HuH-7 (cell line): ENCODE measurements around the gene PSG7.
"Not testable (repeated sequence)": the region's sequence is repeated elsewhere in the genome, so short reads cannot be mapped to it uniquely, and the experiment has no call there.

Experiments
- DNase-seq: peaks from one replicate; pipeline ENCODE4 v3.0.0; 2011; ENCODE audit warnings: low spot score

PSG7 gene

DNA sequence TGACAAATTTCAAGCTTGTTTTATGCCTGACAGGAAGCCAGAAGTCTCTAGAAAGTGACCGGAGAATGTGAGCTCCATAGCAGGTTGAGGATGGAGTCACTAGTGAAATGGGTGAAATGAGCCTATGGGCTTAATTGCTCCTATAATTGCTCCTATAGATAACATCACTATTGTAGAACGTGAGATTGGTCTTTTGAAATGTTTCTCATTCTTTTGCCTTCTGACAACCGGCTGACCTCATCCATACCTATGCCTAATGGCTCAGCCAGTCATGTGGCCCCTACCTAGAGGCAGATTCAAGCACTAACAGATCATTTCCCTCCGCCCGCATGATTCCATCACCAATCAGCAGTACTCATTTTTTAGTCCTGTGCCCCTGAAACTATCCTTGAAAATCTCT is 23.5 kb downstream of the PSG7 start:
- DNase-seq, result not testable (repeated sequence)

DNA sequence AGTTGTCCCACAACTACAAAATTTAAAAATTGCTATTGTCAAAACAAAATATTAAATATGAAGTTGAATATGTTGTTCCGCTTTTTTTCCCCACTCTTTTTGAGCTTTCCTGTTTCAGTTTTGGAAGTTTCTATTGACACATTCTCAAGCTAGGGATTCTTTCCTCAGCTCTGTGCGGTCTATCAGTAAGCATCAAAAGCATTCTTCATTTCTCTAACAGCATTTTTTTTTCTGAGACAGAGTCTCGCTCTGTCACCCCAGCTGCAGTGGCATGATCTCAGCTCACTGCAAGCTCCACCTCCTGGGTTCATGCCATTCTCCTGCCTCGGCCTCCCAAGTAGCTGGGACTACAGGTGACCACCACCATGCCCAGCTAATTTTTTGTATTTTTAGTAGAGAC is 24.1 kb downstream of the PSG7 start:
- not testable (repeated sequence) for DNase-seq

DNA sequence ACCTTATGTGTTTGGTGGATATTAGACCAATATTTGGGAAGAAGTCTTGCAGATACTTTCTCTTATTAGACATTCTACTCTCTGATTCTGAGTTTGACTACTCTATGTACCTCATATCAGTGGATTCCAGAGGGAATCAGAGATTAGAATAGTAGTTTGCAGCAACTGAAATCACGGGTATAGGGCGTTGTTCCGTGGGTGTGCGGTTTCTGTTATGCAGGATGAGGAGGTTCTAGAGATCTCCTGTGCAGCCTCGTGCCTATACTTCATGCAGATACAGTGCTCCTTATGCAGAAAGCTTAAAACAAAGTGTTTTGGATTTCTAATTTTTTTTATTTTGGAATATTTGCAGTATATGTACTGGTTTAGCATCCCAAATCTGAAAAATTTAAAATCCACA is 25.3 kb downstream of the PSG7 start:
- DNase-seq, result not testable (repeated sequence)

DNA sequence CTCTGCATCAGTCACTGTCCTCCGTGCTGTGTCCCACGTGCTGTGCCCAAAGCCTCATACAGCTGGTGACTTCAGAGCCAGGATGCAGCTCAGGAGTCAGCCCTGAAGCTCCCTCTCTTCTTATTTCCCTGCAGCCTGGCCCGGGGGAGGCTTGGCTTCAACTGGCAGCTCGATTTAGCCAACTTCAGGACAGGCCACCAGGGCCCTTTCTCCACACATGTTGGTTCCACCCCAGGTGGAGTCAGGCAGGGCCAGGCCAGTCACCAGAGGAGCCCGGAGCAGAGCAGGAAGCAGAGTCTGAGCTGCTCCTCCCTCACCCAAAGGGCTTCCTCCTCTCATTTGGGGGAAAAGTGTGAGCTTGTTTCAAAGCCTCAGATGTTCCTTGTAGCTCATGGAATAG is 30.8 kb downstream of the PSG7 start:
- DNase-seq, result not testable (repeated sequence)

DNA sequence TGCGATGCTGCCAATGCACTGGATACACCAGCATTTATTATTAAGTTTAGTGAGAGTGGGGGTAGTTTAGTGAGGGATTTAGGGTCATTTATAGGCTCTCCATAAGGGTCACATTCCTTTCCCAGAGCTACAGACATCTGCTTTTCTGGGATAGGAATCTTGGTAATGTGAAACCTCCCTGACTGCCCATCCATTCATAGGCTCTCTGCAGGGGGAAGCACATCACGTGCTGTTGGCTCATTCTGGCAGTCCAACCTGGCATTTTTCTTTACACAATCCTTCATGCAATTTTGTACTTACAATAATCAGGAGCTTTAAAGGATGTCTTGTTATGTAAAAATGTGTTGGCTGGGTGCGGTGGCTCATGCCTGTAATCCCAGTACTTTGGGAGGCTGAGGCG is 36.4 kb downstream of the PSG7 start:
- DNase-seq, result not testable (repeated sequence)

DNA sequence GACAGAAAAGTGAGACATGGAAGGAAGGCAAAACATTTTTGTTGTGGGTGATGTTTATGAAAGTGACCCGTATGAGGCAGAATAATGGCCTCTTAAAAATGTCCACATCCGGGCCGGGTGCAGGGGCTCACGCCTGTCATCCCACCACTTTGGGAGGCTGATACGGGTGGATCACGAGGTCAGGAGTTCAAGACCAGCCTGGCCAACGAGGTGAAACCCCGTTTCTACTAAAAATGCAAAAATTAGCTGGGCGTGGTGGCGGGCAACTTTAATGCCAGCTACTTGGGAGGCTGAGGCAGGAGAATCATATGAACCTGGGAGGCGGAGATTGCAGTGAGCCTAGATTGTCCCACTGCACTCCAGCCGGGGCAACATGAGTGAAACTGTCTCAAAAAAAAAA is 37.3 kb downstream of the PSG7 start:
- DNase-seq, result not testable (repeated sequence)

DNA sequence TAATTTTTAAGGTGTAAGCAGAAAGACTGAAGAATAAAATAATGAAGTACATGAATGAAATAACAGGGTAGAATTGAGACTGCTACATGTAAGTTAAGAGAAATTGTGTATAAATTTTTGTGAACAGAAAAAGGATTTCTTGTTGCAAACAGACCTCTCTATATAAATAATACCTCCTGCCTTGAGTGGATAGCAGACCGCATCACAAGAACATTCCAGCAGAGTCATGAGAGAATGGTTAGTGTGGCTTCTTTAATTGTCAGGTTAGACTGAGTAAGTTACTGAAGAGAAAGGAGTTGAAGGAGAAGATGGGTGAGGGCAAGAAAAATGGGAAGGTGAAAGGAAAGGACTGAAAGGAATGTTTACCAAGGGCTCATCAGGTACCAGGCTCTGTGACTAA is 37.9 kb downstream of the PSG7 start:
- DNase-seq, result not testable (repeated sequence)

DNA sequence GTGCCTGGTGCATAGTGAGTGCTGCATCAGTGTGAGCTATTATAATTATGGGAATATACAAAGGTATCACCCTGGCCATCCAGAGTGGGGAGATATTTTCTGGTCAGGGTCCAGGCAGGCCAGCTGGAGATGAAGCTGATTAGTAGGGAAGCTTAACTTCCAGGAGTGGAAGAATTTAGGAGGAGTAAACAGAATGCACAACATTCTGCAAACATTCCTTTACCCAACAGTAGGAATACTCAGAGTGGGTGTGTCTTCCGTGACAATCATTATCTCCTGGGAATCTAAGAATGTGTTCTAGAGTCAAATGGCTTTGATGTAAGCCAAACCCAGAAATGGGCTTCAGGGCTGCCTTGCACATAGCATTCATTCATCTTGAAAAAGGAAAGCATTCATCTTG is 38.4 kb downstream of the PSG7 start:
- DNase-seq, result not testable (repeated sequence)

DNA sequence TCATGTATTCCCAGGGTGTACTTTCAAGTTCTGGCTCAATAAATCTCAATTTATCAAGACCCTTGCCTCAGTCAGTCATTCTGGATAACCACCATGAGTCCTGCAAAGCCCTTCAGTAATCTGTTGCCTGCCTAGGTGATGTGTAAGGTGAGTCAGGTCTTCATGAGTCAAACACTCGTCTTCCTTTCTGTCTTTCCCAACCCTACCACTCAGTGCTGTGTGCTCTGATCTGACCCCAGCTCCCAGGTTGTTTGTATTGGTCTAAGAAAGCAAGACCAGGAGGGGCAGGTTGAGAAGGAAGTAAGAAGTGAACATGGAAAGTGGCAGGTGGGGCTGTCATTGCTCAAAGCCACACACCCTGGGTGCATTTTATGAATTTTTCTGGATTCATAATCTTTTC is 39.3 kb downstream of the PSG7 start:
- DNase-seq, result not testable (repeated sequence)

DNA sequence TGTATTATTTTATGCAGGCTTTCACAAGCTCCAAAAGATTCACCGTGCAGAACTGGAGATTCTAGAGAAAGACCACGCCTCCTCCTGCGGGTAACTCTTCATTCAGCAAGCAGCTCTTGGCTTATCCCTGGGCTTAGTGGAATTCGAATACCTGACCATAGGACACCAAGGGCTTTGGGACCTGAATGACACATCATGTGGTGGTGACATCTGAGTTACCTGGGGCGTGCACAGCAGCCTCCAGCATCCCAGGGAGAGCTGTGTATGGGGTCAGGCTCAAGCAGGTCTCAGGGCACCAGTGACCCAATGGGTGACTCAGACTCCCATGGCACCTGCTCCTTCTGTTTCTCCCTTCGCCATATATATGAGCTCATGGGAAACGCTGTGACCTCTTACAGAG is 46.6 kb downstream of the PSG7 start:
- not testable (repeated sequence) for DNase-seq

DNA sequence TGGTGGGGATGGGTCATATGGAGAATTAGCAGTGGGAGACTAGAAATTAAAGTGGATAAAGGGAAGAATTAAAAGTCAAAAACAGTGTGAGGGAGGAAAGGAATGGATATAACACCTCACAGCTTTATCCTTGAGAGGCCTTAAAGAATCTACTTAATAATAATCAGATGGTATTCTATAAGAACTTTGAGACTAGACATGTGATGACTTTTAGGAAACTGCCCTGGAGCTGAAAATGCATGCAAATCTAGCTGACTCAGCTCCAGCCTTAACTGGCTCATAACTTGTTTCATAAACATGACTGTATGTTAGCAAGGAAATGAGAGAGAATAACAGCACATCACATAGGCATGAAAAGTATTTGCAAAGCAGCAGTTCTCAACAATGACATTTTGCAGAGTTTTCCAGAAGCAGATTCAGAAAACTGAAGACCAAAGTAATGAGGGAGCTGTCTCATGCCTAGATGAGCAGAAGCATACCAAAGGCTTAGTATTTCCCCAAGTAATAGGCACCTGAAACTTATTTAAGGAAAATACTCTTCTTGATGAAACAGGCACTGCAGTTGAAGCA is 49.0 kb downstream of the PSG7 start:
- not testable (repeated sequence) for DNase-seq

DNA sequence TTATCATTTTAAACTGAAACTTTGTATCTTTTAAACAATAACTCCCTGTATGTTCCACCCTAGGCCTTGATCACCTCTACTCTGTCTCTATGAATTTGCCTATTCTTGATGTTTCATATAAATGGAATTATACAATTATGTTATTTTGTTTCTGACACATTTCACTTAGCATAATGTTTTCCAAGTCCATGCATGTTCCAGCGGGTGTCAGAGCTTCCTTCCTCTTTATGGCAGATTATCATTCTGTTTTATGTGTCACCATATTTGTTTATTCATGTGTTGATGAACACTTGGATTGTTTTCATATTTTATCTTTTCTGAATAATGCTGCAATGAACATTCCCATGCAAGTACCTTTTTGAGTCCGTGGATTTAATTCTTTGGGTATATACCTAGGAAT is 54.3 kb downstream of the PSG7 start:
- not testable (repeated sequence) for DNase-seq

DNA sequence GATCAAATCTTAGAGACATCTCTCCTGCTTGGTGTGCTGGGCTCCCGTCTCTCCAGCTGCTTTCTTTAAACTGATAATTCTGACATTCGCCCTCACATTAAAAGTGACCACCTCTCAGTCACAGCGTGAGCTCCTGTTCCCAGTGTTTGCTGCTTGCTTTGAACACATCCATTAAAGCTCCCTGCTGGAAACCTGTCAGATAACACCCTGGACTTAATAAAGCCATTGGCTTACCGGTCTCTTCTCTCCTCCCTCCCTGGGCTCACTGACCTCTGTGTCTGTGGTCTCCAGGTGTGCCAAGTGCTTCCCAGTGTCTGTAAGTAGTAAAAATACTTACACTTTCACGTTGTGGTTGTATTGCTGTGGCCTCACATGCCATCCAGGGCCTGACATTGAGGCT is 55.0 kb downstream of the PSG7 start:
- not testable (repeated sequence) for DNase-seq

DNA sequence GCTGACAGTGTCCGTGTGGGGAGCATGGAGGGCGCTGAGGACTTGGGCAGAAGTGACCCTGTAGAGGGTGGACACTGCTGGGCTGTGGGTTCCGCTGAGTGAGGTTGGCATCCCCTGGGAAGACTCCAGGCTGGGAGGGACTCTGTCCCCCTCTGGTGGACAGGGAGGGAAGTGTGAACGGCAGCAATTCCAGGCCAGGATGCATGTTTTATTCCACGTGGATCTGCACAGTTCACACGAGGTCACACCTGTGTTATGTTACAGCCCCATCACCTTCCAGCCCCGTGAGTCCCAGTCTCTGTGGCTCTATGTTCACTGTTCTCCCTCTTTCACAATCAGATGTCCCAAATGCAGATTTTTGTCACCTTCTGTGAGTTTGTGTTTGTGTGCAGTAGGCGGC is 55.7 kb downstream of the PSG7 start:
- DNase-seq, result not testable (repeated sequence)

DNA sequence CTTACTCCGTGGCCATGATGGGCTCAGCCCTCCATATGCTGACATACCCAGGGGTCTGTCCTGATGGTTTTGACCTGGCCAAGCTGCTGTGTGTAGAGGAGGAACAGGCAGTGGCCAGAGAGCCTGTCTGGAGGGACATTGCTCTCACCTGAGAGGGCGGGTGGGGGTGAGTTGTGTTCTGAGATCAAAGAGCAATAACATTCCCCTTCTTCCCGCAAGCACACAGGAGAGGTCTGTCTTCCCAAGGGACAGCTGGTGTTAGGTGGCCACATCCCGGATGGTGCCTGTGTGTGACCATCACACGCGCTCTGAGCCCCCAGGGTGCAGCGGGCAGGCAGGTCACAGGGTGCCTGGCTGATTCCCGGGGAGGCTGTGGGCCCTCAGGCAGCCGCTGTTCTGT is 56.4 kb downstream of the PSG7 start:
- not testable (repeated sequence) for DNase-seq

DNA sequence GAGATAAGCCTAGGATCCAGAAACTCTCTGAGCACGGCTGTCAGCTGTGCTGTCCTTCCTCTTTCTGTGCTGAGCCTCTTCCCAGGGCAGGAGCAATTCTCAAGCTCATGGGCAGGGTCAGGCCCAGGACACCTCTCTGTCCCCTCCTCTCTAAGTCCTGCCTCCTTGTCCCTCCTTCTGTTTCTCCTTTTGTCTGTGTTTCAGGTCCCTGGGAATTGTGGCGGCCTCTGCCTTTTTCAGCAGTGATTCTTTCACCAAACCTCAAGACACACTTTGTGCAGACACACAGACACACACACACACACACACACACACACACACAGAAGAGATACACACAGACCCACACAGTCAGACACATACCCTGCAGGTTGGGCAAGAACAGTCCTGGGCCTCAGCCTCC is 57.4 kb downstream of the PSG7 start, which contains the start of gene PSG1:
PSG1 (minus strand) TSS at position 101 of the 400 bp plus-strand sequence. CDS start 132 bp downstream, outside the sequence.
- DNase-seq, result no peak

DNA sequence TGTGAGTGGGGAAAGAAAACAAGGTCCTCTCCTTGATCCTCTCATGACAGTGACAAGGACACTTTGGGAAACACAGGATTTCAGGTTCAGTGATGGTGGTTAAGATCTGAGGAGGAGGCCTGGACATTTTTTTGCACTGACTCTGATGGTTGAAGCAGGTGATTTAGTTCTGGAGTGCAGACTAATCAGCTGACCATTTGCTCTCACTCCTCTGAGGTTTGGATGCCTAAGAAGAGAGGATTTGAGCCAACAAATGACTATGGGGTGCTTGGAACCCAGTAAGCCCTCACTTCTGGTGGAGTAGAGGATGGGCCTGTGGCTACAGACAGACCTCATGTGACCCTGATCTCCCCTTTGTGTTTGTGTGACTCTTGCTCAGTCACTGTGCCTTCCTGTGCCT is 60.4 kb downstream of the PSG7 start:
- not testable (repeated sequence) for DNase-seq

DNA sequence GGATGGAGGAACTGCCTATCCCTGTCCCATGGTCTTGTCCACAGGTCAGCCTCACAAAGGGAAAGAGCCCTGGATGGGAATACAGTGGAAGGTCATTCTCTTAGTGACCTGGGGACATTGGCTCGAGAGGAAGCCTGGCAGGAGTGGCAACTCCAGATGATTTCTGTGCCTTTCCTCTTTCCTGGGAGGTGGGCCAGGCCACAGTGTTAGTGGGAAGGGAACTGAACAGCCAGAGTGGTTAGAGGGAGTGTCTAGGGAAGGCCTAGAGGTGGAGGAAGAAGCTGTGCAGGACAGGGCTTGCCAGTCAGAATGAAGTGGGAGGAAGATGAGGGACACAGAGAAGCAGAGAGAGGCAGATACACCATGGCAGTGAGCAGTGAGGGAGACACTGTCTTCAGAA is 61.1 kb downstream of the PSG7 start:
- DNase-seq, result not testable (repeated sequence)

DNA sequence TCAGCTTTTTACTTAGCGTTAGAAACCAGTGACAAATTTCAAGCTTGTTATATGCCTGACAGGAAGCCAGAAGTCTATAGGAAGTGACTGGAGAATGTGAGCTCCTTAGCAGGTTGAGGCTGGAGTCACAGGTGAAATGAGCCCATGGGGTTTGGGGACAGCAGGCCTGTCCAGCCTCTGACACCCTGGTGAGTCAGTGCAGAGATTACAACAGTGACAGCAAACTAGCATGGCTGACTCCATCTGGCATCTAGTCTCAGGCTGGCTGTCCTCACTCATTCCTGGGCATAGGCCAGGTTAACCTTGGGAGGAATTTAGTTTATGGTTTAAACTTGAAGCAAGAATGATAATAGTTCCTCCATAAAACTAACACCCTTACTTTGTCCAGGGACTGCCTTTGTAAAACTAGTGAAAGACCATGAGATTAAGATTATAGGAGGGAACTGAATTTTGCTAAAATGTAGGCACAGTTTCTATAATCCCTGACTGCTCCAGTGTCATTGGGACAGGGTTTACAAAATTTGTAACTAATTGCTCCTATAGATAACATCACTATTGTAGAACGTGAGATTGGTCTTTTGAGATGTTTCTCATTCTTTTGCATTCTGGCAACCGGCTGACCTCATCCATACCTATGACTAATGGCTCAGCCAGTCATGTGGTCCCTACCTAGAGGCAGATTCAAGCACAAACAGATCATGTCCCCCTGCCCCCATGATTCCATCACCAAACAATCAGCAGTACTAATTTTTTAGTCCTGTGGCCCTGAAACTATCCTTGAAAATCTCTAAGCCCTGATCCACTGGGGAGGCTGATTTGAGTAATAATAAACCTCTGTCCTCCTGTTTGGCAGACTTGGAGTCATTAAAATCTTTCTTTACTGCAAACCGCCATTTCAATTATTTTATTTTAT is 61.9 kb downstream of the PSG7 start:
- DNase-seq, result not testable (repeated sequence)

DNA sequence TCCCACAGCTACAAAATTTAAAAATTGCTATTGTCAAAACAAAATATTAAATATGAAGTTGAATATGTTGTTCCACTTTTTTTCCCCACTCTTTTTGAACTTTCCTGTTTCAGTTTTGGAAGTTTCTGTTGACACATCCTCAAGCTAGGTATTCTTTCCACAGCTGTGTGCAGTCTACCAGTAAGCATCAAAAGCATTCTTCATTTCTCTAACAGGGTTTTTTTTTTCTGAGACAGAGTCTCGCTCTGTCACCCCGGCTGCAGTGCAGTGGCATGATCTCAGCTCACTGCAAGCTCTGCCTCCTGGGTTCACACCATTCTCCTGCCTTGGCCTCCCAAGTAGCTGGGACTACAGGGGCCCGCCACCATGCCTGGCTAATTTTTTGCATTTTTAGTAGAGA is 62.9 kb downstream of the PSG7 start:
- not testable (repeated sequence) for DNase-seq
